Glomerular visceral epithelial cell (primary cell): Measurements from ENCODE around the gene CST5.
"Not testable (repeated sequence)": the region's sequence is repeated elsewhere in the genome, so short reads cannot be mapped to it uniquely, and the experiment has no call there.

ENCODE experiments used
- DNase-seq: peaks from one replicate; pipeline ENCODE4 v3.0.0-alpha.2; 2016; ENCODE audit errors: extremely low spot score

CST5 gene

GRCh38 chr20:23889775-23890187 lies 10.2 kb upstream of the CST5 start:
- peak; percentile 52 for DNase-seq

- no peak for DNase-seq
These were observed 8.3 kb upstream of the CST5 start for GRCh38 chr20:23887856-23888255.

GRCh38 chr20:23884771-23885162 lies 5.2 kb upstream of the CST5 start:
- no peak for DNase-seq

GRCh38 chr20:23884136-23884770 lies 4.7 kb upstream of the CST5 start:
- DNase-seq = no peak

GRCh38 chr20:23881371-23881770 lies 1.8 kb upstream of the CST5 start:
- peak; percentile 58 for DNase-seq

GRCh38 chr20:23880417-23880816 lies 869 bp upstream of the CST5 start:
- peak; percentile 17 for DNase-seq

- DNase-seq = peak; percentile 85
These were observed 345 bp upstream of the CST5 start for GRCh38 chr20:23879811-23880374.

- no peak for DNase-seq
These were observed 761 bp downstream of the CST5 start for GRCh38 chr20:23878787-23879186.

GRCh38 chr20:23878016-23878542 lies 1.5 kb downstream of the CST5 start:
- not testable (repeated sequence) for DNase-seq

GRCh38 chr20:23877524-23877923 lies 2.0 kb downstream of the CST5 start:
- DNase-seq = no peak

GRCh38 chr20:23875606-23876237 lies 3.8 kb downstream of the CST5 start:
- no peak for DNase-seq

GRCh38 chr20:23874747-23875146 lies 4.8 kb downstream of the CST5 start:
- DNase-seq = no peak

GRCh38 chr20:23873370-23874015 lies 6.1 kb downstream of the CST5 start:
- DNase-seq = no peak

- DNase-seq = no peak
These were observed 7.5 kb downstream of the CST5 start for GRCh38 chr20:23872065-23872464.

- DNase-seq = no peak
These were observed 9.1 kb downstream of the CST5 start for GRCh38 chr20:23870461-23870860.

GRCh38 chr20:23869520-23869919 lies 10.0 kb downstream of the CST5 start:
- DNase-seq = no peak

- DNase-seq = no peak
These were observed 11.2 kb downstream of the CST5 start for GRCh38 chr20:23868321-23868720.

GRCh38 chr20:23867152-23867776 lies 12.3 kb downstream of the CST5 start:
- no peak for DNase-seq

GRCh38 chr20:23860771-23861170 lies 18.8 kb downstream of the CST5 start:
- DNase-seq = not testable (repeated sequence)

GRCh38 chr20:23857962-23858595 lies 21.5 kb downstream of the CST5 start:
- DNase-seq = peak; percentile 38

GRCh38 chr20:23856736-23857135 lies 22.8 kb downstream of the CST5 start:
- DNase-seq = no peak

- DNase-seq = no peak
These were observed 23.3 kb downstream of the CST5 start for GRCh38 chr20:23856226-23856625.
